DOHH2 (cell line): ENCODE results near the gene PLEKHA1.

Experiments
- CTCF ChIP-seq: fragments of 200-600 bp; sonication (generic); IDR thresholded peaks from one replicate; pipeline ENCODE4 v1.5.1; 2014; ENCODE audit warnings: antibody characterized with exemption, mild to moderate bottlenecking, low read depth, low read length; ENCODE audit not compliant: poor library complexity, severe bottlenecking
- EZH2phosphoT487 ChIP-seq: fragments of 200-600 bp; sonication (generic); IDR thresholded peaks from 2 replicates; pipeline ENCODE4 v1.6.1; 2017; ENCODE audit warnings: borderline replicate concordance, mild to moderate bottlenecking, antibody characterized with exemption, low read length, moderate library complexity, mixed read lengths

GRCh38 chr10:122374237-122374858, at the start of gene PLEKHA1:
- TF ChIP-seq CTCF (no peak), EZH2phosphoT487 (no peak)
